ENCODE measurements around the gene OR7A10.

Gene OR7A10

DNA sequence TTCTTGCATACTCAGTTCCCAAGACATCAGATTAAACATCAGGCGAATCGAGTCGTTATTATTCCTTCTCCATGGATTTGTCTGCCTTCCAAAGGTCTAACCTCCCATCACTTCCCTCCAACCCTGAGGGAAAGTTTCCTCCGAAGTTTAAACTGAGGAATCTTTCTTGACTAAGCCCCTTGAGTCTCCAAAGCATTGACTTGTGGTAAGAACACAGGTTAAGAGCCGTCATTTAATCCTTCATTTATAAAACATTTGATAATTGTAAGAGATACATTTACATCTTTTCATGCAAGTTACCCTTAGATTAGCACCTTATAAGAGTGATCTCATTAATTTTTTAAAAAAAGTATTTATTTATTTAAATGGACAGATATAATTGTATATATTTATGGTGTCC is at the start of gene OR7A10:
TSS of gene OR7A10 (minus strand) at position 101 of the 400 bp plus-strand sequence. CDS start 7,045 bp downstream, outside the sequence.
- DNase-seq (ENCODE audit: low spot score) (no peak), FAIRE-seq (no peak)

DNA sequence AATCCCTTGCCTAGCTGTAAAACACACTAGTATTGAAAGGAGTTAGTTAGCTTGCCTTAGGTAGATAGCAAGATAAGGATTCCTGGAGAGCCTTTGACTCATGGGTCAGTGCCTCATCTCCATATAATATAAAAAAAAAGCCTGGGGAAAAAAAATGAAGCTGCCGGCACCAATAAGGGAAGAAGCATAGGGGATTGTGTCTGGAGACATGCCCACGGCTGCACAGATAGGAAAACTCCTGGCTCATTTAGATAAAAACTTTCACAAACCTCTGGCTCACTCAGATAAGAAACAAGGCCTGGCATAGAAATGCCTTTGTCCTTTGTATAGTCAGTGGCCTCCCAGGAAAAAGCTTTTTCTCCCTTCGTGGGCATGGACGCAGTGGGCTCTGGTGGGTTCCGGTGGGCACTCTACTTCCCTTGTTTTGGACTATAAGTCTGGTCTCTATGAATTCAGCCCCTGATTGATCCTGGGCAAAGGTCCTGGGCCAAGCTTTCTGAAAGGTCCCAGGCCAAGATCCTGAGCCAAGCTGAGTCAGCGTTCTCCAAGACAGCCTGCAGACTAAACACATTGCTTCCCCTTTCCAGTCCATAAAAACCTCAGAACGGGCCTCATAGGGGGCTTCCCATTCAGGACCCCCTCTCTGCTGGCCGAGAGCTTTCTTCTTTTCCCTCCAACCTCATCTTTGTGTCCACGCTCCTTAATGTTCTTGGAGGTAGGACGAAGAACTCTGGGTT is 42.1 kb upstream of the OR7A10 start:
- FAIRE-seq = no peak
- DNase-seq (ENCODE audit: low spot score) = no peak

DNA sequence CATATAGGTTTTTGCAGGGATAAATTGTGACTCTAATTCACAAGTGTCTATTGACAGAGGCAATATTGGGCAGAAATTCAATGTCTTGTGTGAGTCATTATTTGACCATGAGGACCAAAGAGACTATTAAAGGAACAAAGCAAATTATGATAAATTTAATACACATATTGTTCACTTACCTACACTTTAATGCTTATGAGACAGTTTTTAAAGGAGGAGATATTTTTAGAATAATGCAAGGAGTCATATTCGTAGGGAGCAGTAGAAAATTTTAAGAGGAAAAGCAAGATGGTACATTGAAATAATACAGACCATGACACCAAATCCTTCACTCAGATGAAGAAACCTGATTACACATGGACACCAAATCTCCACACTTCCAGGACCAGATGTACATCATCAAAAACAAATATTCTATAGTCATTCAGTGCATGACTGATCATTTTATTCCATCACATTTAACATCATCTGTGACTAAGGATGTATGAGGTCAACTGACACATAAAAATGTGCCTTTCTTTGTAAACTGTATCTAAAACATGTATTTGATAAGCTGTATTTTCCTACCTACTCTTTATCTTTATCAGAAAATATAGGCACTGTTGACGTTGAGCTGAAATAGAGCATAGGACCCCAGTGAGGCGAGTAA is 41.4 kb upstream of the OR7A10 start:
- FAIRE-seq = no peak
- no peak for DNase-seq (ENCODE audit: low spot score)

DNA sequence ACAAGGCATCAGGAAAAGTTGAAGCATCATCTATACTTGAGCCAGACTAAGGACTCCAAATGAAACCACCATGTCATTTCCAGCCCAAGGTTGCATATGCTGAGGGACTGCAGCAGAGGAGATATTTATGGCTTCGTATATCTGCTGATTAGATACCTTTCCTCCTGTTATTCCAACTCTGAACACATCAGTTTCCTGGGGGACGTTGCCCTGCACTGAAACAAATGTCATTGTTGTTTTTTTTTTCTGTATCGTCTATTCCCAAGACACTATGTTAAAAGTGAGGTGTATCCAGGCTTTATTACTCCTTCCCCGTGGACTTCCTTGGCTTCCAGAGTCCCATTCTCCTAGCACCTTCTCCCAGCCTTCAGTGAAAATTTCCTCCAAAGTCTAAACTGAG is 37.3 kb upstream of the OR7A10 start, which contains the start of gene OR7A17:
TSS of gene OR7A17 (minus strand) at position 101 of the 400 bp plus-strand sequence. CDS start 4,777 bp downstream, outside the sequence.
- no peak for FAIRE-seq

DNA sequence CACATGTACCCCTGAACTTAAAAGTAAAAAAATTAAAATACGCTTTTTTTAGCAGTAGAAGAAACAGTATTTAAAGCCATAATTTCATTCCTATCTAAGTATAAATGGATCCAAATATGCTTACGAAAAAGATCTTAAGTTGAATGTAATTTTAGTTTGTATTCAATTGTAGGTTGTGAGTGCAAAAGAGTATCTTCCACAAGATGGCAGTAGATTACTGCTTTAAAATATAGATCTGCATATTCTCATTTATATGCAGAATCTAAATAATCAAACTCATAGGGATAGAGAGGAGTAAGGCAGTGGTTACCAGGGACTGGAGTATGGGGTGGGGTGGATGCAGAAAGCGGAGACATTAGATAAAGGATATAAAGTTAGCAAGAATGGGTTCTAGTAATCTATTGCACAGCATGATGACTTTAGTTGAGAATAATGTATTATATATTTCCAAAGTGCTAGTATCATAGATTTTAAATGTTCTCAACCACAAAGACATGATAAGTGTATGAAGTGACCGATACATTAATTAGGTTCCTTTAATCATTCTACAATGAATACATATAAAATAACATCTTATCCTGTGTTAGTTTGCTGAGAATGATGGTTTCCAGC is 23.0 kb upstream of the OR7A10 start:
- peak; percentile 23 for DNase-seq (ENCODE audit: low spot score)
- peak; percentile 5 for FAIRE-seq

More for the DNA sequence above, 37.3 kb upstream of the OR7A10 start, which contains the start of gene OR7A17:
- DNase-seq (ENCODE audit: low spot score) = no peak

DNA sequence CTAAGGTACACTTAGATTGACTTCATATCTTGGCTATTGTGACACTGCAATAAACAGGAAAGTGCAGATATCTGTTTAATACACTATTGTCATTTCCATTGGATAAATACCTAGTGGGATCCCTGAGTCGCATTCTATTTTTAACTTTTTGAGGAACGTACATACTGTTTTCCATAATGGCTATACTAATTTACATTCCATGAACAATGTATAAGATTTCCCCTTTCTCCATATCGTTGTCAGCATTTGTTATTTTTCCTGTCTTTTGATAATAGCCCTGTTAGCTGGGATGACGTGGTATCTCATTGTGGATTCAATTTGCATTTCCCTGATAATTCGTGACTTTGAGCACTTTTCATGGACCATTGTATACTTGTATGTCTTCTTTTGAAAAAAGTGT is 19.8 kb upstream of the OR7A10 start:
- no peak for DNase-seq (ENCODE audit: low spot score)
- no peak for FAIRE-seq

DNA sequence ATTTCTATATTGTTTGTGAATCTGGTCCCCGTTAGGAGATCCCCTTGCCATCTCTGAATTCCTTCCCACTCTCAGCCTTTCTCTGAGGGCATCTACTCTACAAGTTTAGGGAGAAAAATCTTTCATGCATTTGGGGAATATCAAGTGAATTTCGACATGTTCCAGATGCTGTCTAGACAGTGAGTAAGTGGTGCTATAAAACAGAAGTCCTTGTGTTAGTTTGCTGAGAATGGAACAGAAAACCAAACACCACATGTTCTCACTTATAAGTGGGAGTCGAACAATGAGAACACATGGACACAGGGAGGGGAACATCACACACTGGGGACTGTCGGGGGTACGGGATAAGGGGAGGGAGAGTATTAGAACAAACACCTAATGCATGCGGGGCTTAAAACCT is 5.1 kb downstream of the OR7A10 start:
- DNase-seq (ENCODE audit: low spot score) = no peak
- FAIRE-seq = no peak

DNA sequence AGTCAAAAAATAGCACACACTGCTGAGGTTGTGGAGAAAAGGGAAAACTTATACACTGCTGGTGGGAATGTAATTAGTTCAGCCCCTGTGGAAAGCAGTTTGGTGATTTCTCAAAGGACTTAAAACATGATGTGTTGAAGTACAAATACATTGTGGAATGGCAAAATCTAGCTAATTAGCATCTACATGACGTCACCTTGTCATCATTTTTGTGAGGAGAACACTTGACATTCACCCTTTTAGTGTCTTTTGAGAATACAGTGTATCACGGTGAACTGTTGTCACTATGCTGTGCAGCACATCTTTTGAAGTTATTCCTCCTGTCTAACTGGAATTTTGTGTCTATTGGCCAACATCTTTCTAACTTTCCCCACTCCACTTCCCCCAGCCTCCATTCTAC is 5.6 kb downstream of the OR7A10 start:
- no peak for FAIRE-seq
- DNase-seq (ENCODE audit: low spot score) = no peak

DNA sequence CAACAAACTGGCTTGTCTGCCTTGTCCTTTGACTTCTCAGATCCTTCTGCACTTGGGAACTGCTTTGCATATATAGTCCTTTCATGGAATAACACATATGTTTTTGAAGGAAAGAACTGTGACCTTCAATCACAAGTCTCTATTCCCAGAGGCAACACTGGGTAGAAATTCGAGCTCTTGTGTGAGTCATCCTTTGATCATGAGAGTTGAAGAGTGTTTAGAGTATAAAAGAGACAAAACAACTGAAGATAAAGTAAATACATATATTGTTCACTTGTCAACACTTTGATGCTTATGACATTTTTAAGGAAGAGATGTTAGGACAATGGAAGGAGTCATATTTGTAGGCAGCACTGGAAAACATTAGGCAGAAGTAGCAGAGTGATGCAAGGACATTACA is 8.5 kb downstream of the OR7A10 start:
- FAIRE-seq = no peak

DNA sequence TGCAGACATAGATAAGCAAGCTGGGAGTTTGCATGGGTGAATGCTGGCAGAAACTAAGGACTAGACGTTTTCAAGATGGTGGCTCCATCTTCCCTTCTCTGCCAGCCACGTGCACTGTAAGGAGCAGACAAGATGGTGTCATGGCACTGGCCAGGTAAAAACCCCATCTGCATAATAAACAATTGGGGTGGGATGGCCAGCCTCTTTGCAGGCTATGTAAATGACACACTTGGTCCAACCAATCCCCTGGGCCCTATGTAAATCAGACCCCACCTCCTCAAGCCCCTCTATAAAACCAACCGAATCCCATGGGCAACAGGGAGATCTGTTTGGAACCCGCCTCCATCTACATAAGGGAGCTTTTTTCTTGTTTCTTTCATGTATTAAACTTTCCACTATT is 11.3 kb downstream of the OR7A10 start:
- DNase-seq (ENCODE audit: low spot score) (no peak), FAIRE-seq (no peak)

More for the DNA sequence above, 8.5 kb downstream of the OR7A10 start:
- DNase-seq (ENCODE audit: low spot score) = no peak

DNA sequence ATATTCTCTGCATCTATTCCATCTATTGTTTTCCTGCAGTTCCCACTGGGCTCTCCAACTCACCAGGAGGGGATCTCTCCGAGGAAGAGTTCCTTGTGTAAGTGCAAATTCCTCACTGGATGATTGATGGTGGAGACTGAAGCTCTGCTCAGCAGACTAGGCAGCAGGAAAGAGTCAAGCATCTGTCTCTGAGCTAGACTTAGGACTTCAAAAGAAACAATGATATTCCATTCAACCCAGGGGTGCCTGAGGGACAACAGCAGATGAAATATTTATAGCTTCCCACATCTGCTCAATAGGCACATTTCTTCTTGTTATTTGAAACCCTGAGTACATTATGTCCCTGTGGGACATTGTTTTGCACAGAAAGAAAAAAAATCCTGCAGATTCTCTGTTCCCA is 13.7 kb downstream of the OR7A10 start, which contains the start of the genes OR7A5 and OR7C1:
TSS of gene OR7A5 (minus strand) at position 175 of the 400 bp plus-strand sequence. CDS start 6,944 bp downstream, outside the sequence.
TSS of gene OR7C1 (minus strand) at position 175 of the 400 bp plus-strand sequence. CDS start 35,049 bp downstream, outside the sequence.
- no peak for FAIRE-seq
- DNase-seq (ENCODE audit: low spot score) = no peak

DNA sequence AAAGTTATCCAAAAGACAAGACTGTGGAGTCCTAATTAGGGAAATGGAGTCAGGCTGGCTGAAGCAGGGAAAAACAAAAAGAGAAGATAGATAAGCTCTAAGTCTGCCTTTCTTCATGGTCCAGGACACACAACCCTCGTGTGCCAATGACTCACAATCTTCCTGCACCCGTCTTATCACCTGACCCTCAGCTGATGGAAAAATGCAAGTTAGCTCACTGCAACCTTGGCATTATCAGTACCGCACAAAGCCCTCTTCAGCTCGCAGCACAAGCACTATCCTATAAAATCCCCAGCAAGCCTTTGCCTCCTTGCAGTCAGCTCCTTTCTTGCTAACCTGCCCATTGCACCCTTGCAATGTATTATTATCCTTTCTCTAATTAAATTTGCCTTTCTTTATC is 18.0 kb downstream of the OR7A10 start:
- DNase-seq (ENCODE audit: low spot score) (peak; percentile 20), FAIRE-seq (peak; percentile 65)

DNA sequence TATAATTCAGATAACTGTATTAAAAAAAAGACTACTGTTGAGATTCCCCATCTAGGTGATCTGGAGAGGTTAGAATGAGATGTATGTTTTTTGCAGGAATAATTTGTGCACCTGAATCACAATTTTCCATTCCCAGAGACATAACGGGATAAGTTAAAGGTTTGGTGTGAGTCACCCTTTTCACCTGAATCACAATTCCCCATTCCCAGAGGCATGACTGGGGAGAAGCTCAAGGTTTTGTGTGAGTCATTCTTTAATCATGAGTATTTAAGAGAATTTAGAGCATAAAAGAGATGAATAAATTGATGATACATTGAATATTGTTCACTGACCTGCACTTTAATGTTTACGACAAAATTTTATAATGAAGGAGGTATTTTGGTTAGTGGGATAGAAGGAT is 22.7 kb downstream of the OR7A10 start:
- FAIRE-seq = no peak
- DNase-seq (ENCODE audit: low spot score) = no peak

DNA sequence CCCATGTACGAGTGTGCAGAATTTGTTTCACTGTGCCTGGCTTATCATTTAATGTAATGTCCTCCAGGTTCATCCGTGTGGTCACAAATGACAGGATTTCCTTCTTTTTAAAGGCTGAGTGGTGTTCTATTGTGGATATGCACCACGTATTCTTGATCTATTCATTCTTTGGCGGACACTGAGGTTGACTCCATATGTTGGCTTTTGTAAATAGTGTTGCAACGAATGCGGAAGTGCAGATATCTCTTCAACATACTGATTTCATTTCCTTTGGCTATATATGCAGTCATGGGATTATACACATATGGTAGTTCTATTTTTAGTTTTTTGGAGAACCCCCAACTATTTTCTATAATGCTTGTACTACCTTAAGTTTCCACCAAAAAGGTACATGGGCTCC is 26.8 kb downstream of the OR7A10 start:
- DNase-seq (ENCODE audit: low spot score) (no peak), FAIRE-seq (no peak)

DNA sequence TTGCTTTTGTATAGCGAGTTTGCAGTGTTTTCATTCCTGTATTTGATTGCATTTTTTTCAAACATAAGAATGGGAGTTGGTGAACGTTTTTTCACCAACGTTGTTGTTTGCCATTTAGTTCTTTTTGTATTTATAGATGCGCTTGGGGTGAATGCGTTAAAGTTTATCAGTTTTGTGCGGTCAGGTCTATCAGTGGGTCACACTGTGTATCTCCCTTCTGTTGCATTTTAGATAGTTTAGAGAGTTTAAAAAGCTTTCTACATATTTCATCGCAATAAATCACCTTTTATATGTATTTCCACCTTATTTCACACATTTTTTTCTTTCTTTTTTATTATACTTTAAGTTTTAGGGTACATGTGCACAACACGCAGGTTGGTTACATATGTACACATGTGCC is 30.1 kb downstream of the OR7A10 start:
- DNase-seq (ENCODE audit: low spot score) (no peak), FAIRE-seq (no peak)

DNA sequence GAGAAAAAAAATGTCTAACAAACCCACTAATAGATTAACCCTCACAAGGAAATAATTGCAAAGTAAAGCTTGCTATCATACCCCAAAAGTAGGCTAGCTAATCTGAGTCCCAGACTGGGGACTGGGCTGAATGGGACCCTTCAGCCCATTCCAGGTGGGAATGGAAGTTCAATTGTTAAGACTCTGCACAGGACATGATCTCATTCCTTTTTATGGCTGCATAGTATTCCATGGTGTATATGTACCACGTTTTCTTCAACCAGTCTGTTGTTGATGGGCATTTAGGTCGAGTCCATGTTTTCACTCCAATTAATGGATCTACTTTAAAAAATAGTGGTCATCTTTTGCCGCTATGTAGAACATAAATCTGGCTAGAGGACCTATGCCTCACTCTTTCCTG is 31.7 kb downstream of the OR7A10 start:
- FAIRE-seq = no peak
- no peak for DNase-seq (ENCODE audit: low spot score)

DNA sequence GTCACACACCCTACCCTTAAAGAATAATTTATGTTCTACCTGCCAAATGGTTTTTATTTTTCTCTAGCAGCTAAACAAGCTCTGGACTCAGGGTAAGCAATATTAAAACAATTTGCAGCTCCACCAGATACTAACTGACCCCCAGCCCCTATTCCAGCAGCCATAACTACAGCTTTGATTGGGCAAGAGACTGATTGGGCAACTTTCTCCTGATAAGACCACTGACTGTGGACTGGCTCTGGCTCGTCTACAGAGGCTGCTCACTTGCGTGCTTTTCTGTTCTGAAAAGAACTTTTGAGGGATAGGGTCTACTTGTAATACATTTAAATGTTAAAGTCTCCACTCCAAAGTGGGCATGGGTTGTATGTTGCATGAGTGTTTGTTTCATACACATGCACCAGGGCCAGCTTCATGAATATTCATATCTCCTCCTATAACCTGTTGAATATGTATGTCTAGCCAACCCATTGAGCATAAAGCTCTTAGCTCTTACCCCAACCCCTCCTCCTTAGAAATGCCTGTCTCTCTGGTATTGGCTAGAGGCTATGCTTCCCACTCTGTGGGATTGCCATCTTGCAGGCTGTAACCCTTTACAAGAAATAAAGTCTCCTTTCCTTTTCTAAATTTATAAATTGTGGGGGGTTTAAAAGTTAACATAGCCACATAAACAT is 33.6 kb downstream of the OR7A10 start:
- FAIRE-seq = no peak
- DNase-seq (ENCODE audit: low spot score) = no peak

DNA sequence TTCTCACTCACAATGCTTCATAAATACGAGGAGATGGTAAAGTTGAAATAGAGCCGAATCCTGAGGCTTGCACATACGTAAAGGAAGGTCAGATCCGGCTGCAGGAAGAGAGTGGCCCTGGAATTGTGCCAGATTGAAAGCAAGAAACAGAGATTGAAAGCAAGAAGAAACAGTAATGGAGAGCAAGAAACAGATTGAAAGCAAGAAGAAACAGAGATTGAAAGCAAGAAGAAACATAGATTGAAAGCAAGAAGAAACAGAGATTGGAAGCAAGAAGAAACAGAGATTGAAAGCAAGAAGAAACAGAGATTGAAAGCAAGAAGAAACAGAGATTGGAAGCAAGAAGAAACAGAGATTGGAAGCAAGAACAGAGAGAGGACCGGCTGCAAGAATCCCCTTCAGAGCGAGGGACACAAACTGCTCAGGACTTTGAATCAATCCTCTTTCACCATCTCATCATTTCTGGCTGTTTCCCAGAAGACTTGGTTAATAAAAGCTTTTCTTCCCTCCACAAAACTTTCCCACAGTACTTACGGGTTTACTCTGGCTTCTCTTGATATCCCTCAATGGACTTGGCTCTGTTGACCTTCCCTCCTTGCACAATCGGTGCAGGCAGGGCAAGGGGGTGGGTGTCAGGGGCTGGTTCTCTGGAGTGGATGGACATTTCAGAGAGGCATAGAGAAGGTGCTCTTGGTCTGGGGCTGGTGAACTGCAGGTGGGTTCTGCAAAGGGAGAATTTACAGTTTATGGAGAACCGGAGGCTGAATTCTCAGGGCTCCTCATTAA is 39.3 kb downstream of the OR7A10 start:
- FAIRE-seq (no peak), DNase-seq (ENCODE audit: low spot score) (no peak)

DNA sequence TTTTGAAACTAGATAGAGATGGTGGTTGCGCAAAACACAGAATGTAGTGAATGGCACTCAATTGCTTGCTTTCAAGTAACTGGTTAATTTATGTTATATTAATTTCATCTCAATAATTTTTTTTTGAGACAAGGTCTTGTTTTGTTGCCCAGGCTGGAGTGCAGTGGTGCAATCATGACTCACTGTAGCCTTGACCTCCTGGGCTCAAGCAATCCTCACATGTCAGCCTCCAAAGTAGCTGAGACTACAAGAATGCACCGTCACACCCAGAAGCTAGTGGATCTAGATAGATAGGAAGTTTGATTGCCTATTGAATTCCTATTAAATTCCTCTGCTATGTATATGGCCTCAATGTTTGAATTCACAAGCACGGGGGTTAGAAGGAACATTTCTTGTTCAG is 44.0 kb downstream of the OR7A10 start:
- FAIRE-seq = no peak
- DNase-seq (ENCODE audit: low spot score) = no peak

DNA sequence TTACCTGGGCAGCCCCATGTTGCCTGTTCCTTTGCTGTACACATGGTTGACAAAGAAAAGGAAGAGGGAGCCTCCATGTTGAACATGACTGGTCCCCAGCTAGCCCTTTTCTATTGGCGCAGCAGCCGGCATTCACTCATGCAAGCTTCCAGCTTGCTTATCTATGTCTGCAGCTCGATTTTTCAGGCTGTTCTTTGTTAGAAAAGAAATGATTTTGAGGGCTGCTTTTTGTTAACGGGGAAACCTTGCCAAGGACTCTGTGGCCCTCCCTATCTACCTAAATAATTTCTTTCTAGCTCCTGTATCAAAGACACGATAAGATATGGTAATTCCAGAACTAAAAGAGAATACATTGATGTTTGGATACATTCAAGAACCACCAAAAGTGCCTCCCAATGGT is 50.0 kb downstream of the OR7A10 start:
- DNase-seq (ENCODE audit: low spot score) (no peak), FAIRE-seq (no peak)

DNA sequence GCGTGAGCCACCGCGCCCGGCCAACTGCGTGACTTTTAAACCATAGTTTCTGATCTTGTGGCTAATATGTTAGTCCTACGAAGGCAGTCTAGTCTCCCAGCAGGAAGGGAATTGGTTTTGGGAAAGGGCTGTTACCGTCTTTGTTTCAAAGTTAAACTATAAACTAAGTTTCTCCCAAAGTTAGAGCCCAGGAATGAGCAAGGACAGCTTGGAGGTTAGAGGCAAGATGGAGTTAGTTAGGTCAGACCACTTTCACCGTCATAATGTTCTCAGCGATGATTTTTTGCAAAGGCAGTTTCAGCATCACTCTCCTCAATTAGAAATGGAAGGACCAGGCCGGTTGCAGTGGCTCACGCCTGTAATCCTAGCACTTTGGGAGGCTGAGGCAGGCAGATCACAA is 52.7 kb downstream of the OR7A10 start:
- FAIRE-seq = no peak
- no peak for DNase-seq (ENCODE audit: low spot score)
